Measurements from ENCODE around the gene SLC6A6. TPM values are rescaled to one million over a fixed set of nuclear protein-coding genes. Genes with fewer than 3 reads are reported as not detected.

The SLC6A6 gene
- total and polyA plus RNA-seq, 2 experiments from 2014 or later = 27.5 to 150 TPM

- Histone ChIP-seq H4K20me1 (replicated peaks; ENCODE audit: insufficient read depth) (peaks cover 7% of the 10 kb centered on the region), H3K4me2 (no peak overlapping the region), H3K4me3 (no peak overlapping the region), H3F3A (replicated peaks; ENCODE audit: low read depth) (0 out of 2 replicates have a peak, but pooled peaks cover 10% of the 10 kb centered on the region), H3K27ac (ENCODE audit: low read depth) (no peak overlapping the region), H3K4me1 (ENCODE audit: insufficient read depth) (0 out of 2 replicates have a peak, but pooled peaks cover 4% of the 10 kb centered on the region), H2AFZ (no peak overlapping the region), H3K9me2 (ENCODE audit: insufficient read depth) (no peaks in the 10 kb centered on the region), H3K36me3 (ENCODE audit: insufficient read depth) (peaks cover 17% of the 10 kb centered on the region), H3K79me2 (replicated peaks; ENCODE audit: insufficient read depth) (no peaks in the 10 kb centered on the region), H3K27me3 (ENCODE audit: insufficient read depth) (no peaks in the 10 kb centered on the region)
- no peaks in the 10 kb centered on the region for H3K9me3 Mint-ChIP-seq
- H3K4me3 Mint-ChIP-seq = no peak overlapping the region
- ATAC-seq (no peak), DNase-seq (ENCODE audit: low spot score) (no peak)
- peaks cover 50% of the 10 kb centered on the region for H3K36me3 Mint-ChIP-seq (ENCODE audit: low read depth)
- no peak overlapping the region; the same call in 1 of the 2 replicates for H3K27ac Mint-ChIP-seq
- H3K27me3 Mint-ChIP-seq (ENCODE audit: insufficient read depth, low read depth, poor library complexity) = peaks cover 12% of the 10 kb centered on the region
- TF ChIP-seq ZNF462 (CRISPR knock-in tag; IDR thresholded peaks at IDR 0.05) = no peak
- peaks cover 14% of the 10 kb centered on the region for H3K4me1 Mint-ChIP-seq
Measured at GRCh38 chr3:14462738-14463137, 60.3 kb downstream of the SLC6A6 start.

GRCh38 chr3:14463330-14464140 lies 61.1 kb downstream of the SLC6A6 start:
- Histone ChIP-seq H3K27ac (ENCODE audit: low read depth) (no peak overlapping the region), H3K79me2 (replicated peaks; ENCODE audit: insufficient read depth) (no peaks in the 10 kb centered on the region), H3K9me2 (ENCODE audit: insufficient read depth) (no peaks in the 10 kb centered on the region), H3K4me2 (no peak overlapping the region), H3K36me3 (ENCODE audit: insufficient read depth) (peaks cover 14% of the 10 kb centered on the region), H3K4me1 (ENCODE audit: insufficient read depth) (no peaks in the 10 kb centered on the region), H3F3A (replicated peaks; ENCODE audit: low read depth) (0 out of 2 replicates have a peak, but pooled peaks cover 12% of the 10 kb centered on the region), H4K20me1 (replicated peaks; ENCODE audit: insufficient read depth) (peaks cover 7% of the 10 kb centered on the region), H2AFZ (no peak overlapping the region), H3K4me3 (no peak overlapping the region), H3K27me3 (ENCODE audit: insufficient read depth) (no peaks in the 10 kb centered on the region)
- H3K9me3 Mint-ChIP-seq = no peaks in the 10 kb centered on the region
- DNase-seq (ENCODE audit: low spot score) (peak; percentile 37), ATAC-seq (peak; percentile 66)
- H3K36me3 Mint-ChIP-seq (ENCODE audit: low read depth) = peaks cover 57% of the 10 kb centered on the region
- H3K27ac Mint-ChIP-seq = no peak overlapping the region; the same call in 1 of the 2 replicates
- peaks cover 10% of the 10 kb centered on the region for H3K4me1 Mint-ChIP-seq
- no peak overlapping the region for H3K4me3 Mint-ChIP-seq
- peaks cover 10% of the 10 kb centered on the region for H3K27me3 Mint-ChIP-seq (ENCODE audit: insufficient read depth, low read depth, poor library complexity)
- TF ChIP-seq REST (IDR thresholded peaks at IDR 0.05; ENCODE audit: unreplicated experiment) (no peak), CTCF (conservative IDR thresholded peaks at IDR 0.05; ENCODE audit: low read depth in 2 of 2) (no peak), ZNF331 (CRISPR knock-in tag; IDR thresholded peaks at IDR 0.05; ENCODE audit: low read depth) (no peak), ETS1 (IDR thresholded peaks at IDR 0.05) (no peak), CREB1 (CRISPR knock-in tag; IDR thresholded peaks at IDR 0.05; ENCODE audit: low read depth) (no peak), POLR2AphosphoS5 (IDR thresholded peaks at IDR 0.05; ENCODE audit: low read depth) (no peak)

Data from GM23338 (cell line).